ENCODE results near the gene KCNA10.

DNA sequence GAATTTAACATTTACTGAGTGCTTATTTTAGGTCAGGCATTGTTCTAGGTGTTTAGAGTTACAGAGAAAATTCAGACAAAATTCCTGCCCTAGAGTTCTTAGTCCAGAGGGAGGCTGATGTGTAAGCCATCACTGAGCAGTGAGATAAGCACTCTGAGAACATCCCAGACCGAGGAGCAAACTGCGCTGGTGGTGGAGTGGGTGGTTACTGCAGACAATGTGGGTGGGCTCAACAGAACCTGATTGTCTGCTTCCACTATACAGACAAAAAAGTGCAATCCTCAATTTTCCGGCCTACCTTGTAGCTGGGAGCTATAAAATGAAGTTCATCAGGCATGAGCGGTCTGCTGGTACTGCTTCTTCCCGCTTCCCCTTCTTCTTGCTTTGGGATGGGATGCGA is 44.5 kb downstream of the KCNA10 start:
- TF ChIP-seq TAF1 (IDR thresholded peaks at IDR 0.05; ENCODE audit: borderline replicate concordance, low read depth, low read length), result no peak
- no peak for TF ChIP-seq POLR2A (IDR thresholded peaks at IDR 0.05; ENCODE audit: low read depth, low read length)
- no peak for TF ChIP-seq POLR2AphosphoS5 (IDR thresholded peaks at IDR 0.05; ENCODE audit: low read depth, low read length)

Measured in GM12892 (cell line).